Measurements from ENCODE around the gene HGS. TPM values are rescaled to one million over a fixed set of nuclear protein-coding genes. Genes with fewer than 3 reads are reported as not detected.

Gene HGS
- total and polyA plus RNA-seq, 2 of the 13 experiments (the other 11 are each of a cell fraction or from before 2014, with no cell fraction given) = 73.3 to 78.1 TPM

DNA sequence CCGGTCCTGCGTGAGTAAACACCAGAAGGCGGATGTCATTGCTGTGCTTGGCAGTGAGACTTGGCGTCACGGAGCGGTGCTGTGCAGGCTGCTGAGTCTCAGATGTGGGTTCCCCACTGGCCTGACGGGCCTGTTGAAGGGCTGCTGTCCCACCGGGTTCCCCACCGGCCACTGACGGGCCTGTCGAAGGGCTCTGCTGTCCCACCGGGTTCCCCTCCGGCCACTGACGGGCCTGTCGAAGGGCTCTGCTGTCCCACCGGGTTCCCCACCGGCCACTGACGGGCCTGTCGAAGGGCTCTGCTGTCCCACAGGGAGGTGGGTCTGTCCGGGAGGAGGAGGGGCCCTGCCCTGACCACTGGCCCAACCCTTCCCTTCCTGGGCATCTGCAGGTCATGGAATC is 2.8 kb downstream of the HGS start:
- Histone ChIP-seq H3K27me3 (ENCODE audit: control insufficient read depth in 1 of 2, insufficient read depth in 2 of 2, low read length in 2 of 2) (no peaks in the 10 kb centered on the region; a peak in 1 of 5 replicates), H3K36me3 (replicated peaks in 1 of 2; ENCODE audit: control insufficient read depth in 1 of 2, insufficient read depth in 2 of 2, low read length in 2 of 2) (peaks cover 47 to 60% of the 10 kb centered on the region in 2 experiments; a peak in 4 of 5 replicates), H4K20me1 (ENCODE audit: insufficient read depth, low read length) (no peaks in the 10 kb centered on the region), H3K79me2 (ENCODE audit: insufficient read depth, low read length) (peaks cover 35% of the 10 kb centered on the region), H3K9ac (ENCODE audit: insufficient read depth, low read depth, low read length) (no peak overlapping the region), H2AFZ (ENCODE audit: low read length) (no peak overlapping the region), H3K27ac (ENCODE audit: extremely low read length, insufficient read depth, low read length) (no peak overlapping the region), H3K4me1 (ENCODE audit: insufficient read depth, low read length) (peaks cover 26% of the 10 kb centered on the region), H3K4me2 (ENCODE audit: low read depth, low read length) (no peak overlapping the region), H3K4me3 (replicated peaks in 1 of 3; ENCODE audit: insufficient read depth in 1 of 3, low read depth in 2 of 3, low read length in 3 of 3) (no peak overlapping the region), H3K9me3 (ENCODE audit: low read length) (no peaks in the 10 kb centered on the region)
- POLR2A ChIA-PET = interaction anchor here (1.8 kb wide), 1 partner anchor 16 kb away, joined by 6 read pairs; the partner anchor contains the start of gene MRPL12
- in situ Hi-C loops (cut with HindIII; ENCODE audit: extremely low pct_ligation_motif_present, low pct_unique_long_range_greater_than_20kb) = no loop called here
- CTCF ChIA-PET (ENCODE audit: low intra/inter-chr PET ratio, low total read pairs) = no interaction called here
- FAIRE-seq = no peak
- WGBS (ENCODE audit: low lambda C conversion rate) = 95% methylated on average over 17 of the region's 20 CpGs
- no peak for ATAC-seq
- BruUV-seq (replicated peaks) = no TSS peak
- intact Hi-C loops (cut with micrococcal nuclease; ENCODE audit: unreplicated experiment) = no loop called here
- no peak for TF ChIP-seq TFDP1 (CRISPR knock-in tag; IDR thresholded peaks at IDR 0.05; ENCODE audit: borderline replicate concordance)
- TF ChIP-seq, protein P1, sequence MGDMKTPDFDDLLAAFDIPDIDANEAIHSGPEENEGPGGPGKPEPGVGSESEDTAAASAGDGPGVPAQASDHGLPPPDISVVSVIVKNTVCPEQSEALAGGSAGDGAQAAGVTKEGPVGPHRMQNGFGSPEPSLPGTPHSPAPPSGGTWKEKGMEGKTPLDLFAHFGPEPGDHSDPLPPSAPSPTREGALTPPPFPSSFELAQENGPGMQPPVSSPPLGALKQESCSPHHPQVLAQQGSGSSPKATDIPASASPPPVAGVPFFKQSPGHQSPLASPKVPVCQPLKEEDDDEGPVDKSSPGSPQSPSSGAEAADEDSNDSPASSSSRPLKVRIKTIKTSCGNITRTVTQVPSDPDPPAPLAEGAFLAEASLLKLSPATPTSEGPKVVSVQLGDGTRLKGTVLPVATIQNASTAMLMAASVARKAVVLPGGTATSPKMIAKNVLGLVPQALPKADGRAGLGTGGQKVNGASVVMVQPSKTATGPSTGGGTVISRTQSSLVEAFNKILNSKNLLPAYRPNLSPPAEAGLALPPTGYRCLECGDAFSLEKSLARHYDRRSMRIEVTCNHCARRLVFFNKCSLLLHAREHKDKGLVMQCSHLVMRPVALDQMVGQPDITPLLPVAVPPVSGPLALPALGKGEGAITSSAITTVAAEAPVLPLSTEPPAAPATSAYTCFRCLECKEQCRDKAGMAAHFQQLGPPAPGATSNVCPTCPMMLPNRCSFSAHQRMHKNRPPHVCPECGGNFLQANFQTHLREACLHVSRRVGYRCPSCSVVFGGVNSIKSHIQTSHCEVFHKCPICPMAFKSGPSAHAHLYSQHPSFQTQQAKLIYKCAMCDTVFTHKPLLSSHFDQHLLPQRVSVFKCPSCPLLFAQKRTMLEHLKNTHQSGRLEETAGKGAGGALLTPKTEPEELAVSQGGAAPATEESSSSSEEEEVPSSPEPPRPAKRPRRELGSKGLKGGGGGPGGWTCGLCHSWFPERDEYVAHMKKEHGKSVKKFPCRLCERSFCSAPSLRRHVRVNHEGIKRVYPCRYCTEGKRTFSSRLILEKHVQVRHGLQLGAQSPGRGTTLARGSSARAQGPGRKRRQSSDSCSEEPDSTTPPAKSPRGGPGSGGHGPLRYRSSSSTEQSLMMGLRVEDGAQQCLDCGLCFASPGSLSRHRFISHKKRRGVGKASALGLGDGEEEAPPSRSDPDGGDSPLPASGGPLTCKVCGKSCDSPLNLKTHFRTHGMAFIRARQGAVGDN (CRISPR knock-in tag; IDR thresholded peaks at IDR 0.05) = 0 out of 2 replicates have a peak, but pooled peaks have one; percentile 2
- TF ChIP-seq RBFOX2 (IDR thresholded peaks at IDR 0.05; ENCODE audit: low read depth, low read length) = 0 out of 2 replicates have a peak, but pooled peaks have one; percentile 9
- TF ChIP-seq, protein P2, sequence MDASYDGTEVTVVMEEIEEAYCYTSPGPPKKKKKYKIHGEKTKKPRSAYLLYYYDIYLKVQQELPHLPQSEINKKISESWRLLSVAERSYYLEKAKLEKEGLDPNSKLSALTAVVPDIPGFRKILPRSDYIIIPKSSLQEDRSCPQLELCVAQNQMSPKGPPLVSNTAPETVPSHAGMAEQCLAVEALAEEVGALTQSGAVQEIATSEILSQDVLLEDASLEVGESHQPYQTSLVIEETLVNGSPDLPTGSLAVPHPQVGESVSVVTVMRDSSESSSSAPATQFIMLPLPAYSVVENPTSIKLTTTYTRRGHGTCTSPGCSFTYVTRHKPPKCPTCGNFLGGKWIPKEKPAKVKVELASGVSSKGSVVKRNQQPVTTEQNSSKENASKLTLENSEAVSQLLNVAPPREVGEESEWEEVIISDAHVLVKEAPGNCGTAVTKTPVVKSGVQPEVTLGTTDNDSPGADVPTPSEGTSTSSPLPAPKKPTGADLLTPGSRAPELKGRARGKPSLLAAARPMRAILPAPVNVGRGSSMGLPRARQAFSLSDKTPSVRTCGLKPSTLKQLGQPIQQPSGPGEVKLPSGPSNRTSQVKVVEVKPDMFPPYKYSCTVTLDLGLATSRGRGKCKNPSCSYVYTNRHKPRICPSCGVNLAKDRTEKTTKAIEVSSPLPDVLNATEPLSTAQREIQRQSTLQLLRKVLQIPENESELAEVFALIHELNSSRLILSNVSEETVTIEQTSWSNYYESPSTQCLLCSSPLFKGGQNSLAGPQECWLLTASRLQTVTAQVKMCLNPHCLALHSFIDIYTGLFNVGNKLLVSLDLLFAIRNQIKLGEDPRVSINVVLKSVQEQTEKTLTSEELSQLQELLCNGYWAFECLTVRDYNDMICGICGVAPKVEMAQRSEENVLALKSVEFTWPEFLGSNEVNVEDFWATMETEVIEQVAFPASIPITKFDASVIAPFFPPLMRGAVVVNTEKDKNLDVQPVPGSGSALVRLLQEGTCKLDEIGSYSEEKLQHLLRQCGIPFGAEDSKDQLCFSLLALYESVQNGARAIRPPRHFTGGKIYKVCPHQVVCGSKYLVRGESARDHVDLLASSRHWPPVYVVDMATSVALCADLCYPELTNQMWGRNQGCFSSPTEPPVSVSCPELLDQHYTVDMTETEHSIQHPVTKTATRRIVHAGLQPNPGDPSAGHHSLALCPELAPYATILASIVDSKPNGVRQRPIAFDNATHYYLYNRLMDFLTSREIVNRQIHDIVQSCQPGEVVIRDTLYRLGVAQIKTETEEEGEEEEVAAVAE (CRISPR knock-in tag; IDR thresholded peaks at IDR 0.05; ENCODE audit: borderline replicate concordance) = no peak
- peak; percentile 33 for TF ChIP-seq AGO2 (optimal IDR thresholded peaks at IDR 0.05; ENCODE audit: low read depth, low read length)
- no peak for TF ChIP-seq ZFAT (CRISPR knock-in tag; conservative IDR thresholded peaks at IDR 0.05)
- TF ChIP-seq RARG (CRISPR knock-in tag; IDR thresholded peaks at IDR 0.05; ENCODE audit: low read depth) = no peak
- no peak for DNase-seq (ENCODE audit: low spot score)
